Brain microvascular endothelial cell (primary cell): ENCODE data around the gene ENTPD8.

Experiments used
- DNase-seq: peaks from one replicate; pipeline ENCODE4 v3.0.0-alpha.2; 2020
- H3K27ac ChIP-seq: fragments of 250-450 bp; sonication (Bioruptor Pico); 2 replicates; pipeline ENCODE4 v1.5.1; 2020; ENCODE audit warnings: mild to moderate bottlenecking, moderate library complexity
- H3K27me3 ChIP-seq: fragments of 250-450 bp; sonication (Bioruptor Pico); replicated peaks from 2 replicates; pipeline ENCODE4 v1.5.1; 2020; ENCODE audit warnings: mild to moderate bottlenecking
- H3K36me3 ChIP-seq: fragments of 250-450 bp; sonication (Bioruptor Pico); replicated peaks from 2 replicates; pipeline ENCODE4 v1.5.1; 2020; ENCODE audit warnings: mild to moderate bottlenecking
- H3K4me3 ChIP-seq: 2 replicates; pipeline ENCODE4 v1.5.1; 2011; ENCODE audit warnings: low read depth, mild to moderate bottlenecking, control low read depth, low read length, moderate library complexity
- in situ Hi-C: cut with HindIII; loops from 2 replicates; pipeline ENCODE4 v1.10.0; 2017; ENCODE audit warnings: low sequenced_read_pairs, low pct_ligation_motif_present
- TF ChIP-seq, protein P1 (sequence below): IDR thresholded peaks from 2 replicates; pipeline ENCODE4 v1.5.1; 2011; ENCODE audit warnings: low read depth, mild to moderate bottlenecking, moderate library complexity, low read length, control low read depth, inconsistent platforms; ENCODE audit errors: missing control alignments

ENTPD8 gene

GRCh38 chr9:137486545-137487453 lies 45.6 kb upstream of the ENTPD8 start:
- no peak overlapping the region for H3K4me3 ChIP-seq
- no peaks in the 10 kb centered on the region for H3K27me3 ChIP-seq
- no peak overlapping the region for H3K27ac ChIP-seq
- H3K36me3 ChIP-seq, result no peaks in the 10 kb centered on the region
- DNase-seq, result no peak
- TF ChIP-seq, protein P1, sequence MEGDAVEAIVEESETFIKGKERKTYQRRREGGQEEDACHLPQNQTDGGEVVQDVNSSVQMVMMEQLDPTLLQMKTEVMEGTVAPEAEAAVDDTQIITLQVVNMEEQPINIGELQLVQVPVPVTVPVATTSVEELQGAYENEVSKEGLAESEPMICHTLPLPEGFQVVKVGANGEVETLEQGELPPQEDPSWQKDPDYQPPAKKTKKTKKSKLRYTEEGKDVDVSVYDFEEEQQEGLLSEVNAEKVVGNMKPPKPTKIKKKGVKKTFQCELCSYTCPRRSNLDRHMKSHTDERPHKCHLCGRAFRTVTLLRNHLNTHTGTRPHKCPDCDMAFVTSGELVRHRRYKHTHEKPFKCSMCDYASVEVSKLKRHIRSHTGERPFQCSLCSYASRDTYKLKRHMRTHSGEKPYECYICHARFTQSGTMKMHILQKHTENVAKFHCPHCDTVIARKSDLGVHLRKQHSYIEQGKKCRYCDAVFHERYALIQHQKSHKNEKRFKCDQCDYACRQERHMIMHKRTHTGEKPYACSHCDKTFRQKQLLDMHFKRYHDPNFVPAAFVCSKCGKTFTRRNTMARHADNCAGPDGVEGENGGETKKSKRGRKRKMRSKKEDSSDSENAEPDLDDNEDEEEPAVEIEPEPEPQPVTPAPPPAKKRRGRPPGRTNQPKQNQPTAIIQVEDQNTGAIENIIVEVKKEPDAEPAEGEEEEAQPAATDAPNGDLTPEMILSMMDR, result no peak
- in situ Hi-C loops, result no loop called here

GRCh38 chr9:137486141-137486490 lies 45.0 kb upstream of the ENTPD8 start:
- in situ Hi-C loops, result no loop called here
- no peak for DNase-seq
- H3K27me3 ChIP-seq, result no peaks in the 10 kb centered on the region
- TF ChIP-seq, protein P1, result no peak
- H3K27ac ChIP-seq, result no peak overlapping the region
- H3K36me3 ChIP-seq, result no peaks in the 10 kb centered on the region
- no peak overlapping the region for H3K4me3 ChIP-seq

DNA sequence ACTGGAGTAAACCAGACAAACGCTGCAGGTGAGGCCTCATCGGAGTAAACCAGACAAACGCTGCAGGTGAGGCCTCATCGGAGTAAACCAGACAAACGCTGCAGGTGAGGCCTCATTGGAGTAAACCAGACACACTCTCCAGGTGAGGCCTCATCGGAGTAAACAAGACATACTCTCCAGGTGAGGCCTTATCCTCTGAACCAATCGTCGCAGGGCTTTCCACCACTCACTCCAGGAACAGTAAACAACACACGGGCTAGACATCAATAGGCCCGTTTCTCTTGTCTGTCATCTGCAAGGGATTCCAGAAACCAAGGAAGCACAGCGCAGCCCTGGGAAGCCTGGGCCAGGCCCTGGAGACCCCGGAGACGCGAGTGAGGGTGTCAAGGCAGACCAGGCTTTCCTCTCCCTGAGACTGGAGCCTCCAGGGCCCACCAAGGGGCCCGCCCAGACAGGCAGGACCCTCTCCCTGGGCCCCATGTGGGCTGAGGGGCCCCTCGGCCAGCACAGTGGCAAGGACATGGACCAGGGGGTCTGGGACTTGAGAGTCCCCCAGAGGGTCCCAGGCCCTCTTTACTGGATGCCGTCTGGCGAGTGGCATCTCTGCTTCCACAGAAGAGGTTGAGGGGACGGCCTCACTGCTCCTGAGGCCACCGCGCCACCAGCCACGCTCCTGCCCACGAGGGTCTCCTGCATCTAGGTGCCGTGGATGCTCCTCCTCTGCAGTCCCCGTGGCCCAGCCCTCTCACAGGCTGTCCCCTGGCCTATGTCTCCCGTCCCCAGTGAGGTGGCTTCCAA lies 44.4 kb upstream of the ENTPD8 start:
- Histone ChIP-seq H3K27me3 (no peaks in the 10 kb centered on the region), H3K4me3 (no peak overlapping the region), H3K27ac (no peak overlapping the region), H3K36me3 (no peaks in the 10 kb centered on the region)
- in situ Hi-C loops, result no loop called here
- DNase-seq, result no peak
- TF ChIP-seq, protein P1, result no peak

GRCh38 chr9:137484551-137485315 lies 43.6 kb upstream of the ENTPD8 start:
- H3K27ac ChIP-seq, result no peak overlapping the region
- TF ChIP-seq, protein P1, result no peak
- no peaks in the 10 kb centered on the region for H3K27me3 ChIP-seq
- no peak overlapping the region for H3K4me3 ChIP-seq
- DNase-seq, result no peak
- in situ Hi-C loops, result no loop called here
- H3K36me3 ChIP-seq, result no peaks in the 10 kb centered on the region

DNA sequence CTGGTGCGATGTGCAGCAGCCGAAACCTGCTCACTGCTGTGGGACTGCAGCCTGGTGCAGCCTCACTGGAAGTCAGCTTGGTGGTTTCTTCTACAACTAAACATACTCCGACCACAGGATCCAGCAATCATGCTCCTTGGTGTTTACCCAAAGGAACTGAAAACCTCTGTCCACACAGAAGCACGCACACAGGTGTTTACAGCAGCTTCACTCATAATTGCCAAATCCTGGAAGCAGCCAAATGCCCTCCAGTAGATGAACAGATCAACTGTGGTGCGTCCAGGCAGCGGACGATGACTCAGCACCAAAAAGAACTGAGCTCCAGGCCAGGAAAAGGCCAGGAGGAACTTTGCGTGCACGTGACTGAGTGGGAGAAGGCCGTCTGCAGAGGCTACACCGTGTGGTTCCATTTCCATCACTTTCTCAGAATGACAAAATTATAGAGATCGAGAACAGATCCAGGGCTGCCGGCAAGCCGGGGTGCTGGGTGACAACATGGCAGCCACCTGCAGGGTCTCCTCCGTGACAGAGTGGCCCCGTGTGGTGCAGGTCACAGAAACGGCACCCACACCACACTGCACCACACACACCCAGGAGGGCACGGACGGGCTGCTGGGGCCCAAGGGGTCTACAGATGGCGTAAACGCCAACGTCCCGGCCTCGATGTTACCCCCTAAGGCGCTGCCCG lies 41.1 kb upstream of the ENTPD8 start:
- in situ Hi-C loops, result no loop called here
- H3K27me3 ChIP-seq, result no peaks in the 10 kb centered on the region
- TF ChIP-seq, protein P1, result no peak
- H3K36me3 ChIP-seq, result no peaks in the 10 kb centered on the region
- peak; percentile 67 for DNase-seq
- no peak overlapping the region for H3K27ac ChIP-seq
- H3K4me3 ChIP-seq, result no peak overlapping the region
